ENCODE measurements around the gene PAX8. TPM values are rescaled to one million over a fixed set of nuclear protein-coding genes. Genes with fewer than 3 reads are reported as not detected.

Gene PAX8
- total RNA-seq, 4 donors from 2014 or later, result 0.62 to 2.5 (median 1.1) TPM; not detected in 1

DNA sequence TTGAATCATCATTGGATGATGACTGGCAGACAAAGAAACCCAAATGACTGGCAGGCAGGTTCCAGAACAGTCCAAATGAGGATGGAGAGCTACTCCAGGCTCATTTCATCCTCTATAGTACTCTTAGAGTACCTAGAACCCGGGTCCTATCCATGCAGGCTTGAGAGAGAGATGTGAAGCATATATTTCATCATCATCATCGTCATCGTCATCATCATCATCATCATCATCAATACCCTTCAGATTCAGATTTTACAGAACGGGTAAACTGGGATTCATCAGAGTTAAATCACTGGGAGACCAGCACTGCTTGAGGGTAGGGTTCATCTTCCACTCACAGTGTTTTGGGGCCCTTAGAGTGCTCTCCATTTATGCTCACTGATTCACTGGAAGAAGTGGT, 52.3 kb downstream of the PAX8 start:
- ATAC-seq, result no peak
- no peaks in the 10 kb centered on the region for H3K36me3 ChIP-seq
- no peak overlapping the region for H3K27ac ChIP-seq
- H3K27me3 ChIP-seq, result no peaks in the 10 kb centered on the region
- no peak overlapping the region for H3K4me3 ChIP-seq
- 41 to 81% methylated on average over 3 to 4 of the region's 4 CpGs for WGBS, 2 donors (ENCODE audit: low coverage in 1 of 2)
- H3K4me1 ChIP-seq, result peaks cover 0 to 12% (median 3%) of the 10 kb centered on the region in 3 donors
- TF ChIP-seq POLR2A (IDR thresholded peaks at IDR 0.05) (no peak), EP300 (IDR thresholded peaks at IDR 0.05) (no peak), POLR2AphosphoS5 (IDR thresholded peaks at IDR 0.05) (no peak)
- TF ChIP-seq, protein P1, sequence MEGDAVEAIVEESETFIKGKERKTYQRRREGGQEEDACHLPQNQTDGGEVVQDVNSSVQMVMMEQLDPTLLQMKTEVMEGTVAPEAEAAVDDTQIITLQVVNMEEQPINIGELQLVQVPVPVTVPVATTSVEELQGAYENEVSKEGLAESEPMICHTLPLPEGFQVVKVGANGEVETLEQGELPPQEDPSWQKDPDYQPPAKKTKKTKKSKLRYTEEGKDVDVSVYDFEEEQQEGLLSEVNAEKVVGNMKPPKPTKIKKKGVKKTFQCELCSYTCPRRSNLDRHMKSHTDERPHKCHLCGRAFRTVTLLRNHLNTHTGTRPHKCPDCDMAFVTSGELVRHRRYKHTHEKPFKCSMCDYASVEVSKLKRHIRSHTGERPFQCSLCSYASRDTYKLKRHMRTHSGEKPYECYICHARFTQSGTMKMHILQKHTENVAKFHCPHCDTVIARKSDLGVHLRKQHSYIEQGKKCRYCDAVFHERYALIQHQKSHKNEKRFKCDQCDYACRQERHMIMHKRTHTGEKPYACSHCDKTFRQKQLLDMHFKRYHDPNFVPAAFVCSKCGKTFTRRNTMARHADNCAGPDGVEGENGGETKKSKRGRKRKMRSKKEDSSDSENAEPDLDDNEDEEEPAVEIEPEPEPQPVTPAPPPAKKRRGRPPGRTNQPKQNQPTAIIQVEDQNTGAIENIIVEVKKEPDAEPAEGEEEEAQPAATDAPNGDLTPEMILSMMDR (IDR thresholded peaks at IDR 0.05), result no peak
- H3K9me3 ChIP-seq, result no peaks in the 10 kb centered on the region

DNA sequence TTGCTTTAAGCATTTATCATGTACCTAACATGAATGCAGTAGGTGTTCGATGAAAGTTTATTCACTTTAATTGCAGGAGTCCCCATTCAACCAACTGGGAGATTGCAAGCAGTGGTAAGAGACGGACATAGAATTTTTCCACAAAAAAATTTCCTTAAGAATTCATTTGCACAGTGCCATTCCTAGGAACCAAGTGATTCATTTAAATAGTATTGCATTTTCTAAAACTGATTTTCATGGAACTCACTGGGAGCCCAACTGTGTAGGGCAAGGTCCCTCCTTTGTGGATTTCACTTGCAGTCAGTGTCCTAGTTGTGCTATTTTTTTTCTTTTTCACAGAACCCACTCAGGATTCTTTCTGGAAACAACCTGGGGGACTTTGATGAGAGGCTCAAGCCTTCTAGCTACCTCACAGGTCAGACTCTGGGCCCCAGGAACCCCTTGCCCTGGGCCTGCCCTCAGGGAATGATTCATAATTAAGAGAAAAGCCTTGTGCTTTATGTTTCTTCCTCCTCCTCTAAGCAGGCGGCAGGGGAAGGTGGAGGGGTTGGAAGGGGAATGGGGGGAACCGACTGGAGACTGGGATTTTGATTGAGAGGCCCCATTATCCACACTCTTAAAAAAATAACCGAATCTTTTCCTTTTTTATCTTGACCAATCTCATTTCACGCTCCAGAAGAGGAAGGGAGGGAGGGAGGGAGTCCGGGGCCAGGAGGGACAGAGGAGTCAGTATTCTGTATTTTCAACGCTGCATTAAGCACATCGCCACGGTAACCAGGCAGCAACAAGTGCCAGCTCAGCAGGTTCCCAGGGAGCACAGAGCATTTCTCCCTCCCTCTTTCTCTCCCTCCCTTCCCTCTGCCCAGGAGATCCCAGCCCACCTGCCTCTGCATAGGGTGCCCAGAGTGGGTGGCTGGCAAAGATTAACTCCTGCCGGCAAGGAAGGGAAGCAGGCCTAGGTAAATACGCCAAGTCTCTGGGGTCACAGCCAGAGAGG, 53.2 kb downstream of the PAX8 start:
- TF ChIP-seq, protein P1 (IDR thresholded peaks at IDR 0.05), result no peak
- no peak for TF ChIP-seq POLR2AphosphoS5 (IDR thresholded peaks at IDR 0.05)
- TF ChIP-seq POLR2A (IDR thresholded peaks at IDR 0.05), result no peak
- TF ChIP-seq EP300 (IDR thresholded peaks at IDR 0.05), result no peak

DNA sequence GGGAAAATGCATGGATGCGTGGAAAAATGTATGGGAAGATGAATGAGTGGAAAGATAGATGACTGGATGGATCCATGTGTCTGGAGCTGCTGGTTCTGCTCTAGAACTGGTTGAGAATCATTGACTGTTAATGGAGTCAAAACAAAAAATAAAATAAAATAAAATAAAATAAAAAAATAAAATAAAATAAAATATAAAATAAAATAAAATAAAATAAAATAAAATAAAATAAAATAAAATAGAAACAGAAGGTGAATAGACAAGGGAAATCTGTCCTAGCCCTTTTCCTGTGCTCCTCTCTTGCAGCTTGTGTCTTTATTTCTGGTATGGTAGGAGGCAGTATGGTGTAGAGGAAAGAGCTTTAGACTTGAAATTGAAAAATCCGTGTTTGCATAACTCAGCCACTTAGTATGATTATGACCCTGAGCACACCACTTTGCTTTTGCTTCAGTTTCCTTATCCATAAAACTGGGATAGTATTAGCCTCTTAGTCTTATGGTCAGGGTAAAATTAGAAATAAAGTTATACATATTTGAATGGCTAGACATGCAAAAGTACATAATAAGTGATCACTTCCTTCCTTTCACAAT, 54.0 kb downstream of the PAX8 start:
- no peak for TF ChIP-seq POLR2A (IDR thresholded peaks at IDR 0.05)
- TF ChIP-seq, protein P1 (IDR thresholded peaks at IDR 0.05), result no peak
- no peak for TF ChIP-seq POLR2AphosphoS5 (IDR thresholded peaks at IDR 0.05)
- TF ChIP-seq EP300 (IDR thresholded peaks at IDR 0.05), result no peak
- 31 to 64% methylated on average over 1 to 2 of the region's 2 CpGs for WGBS, 2 donors (ENCODE audit: low coverage in 1 of 2)
- ATAC-seq, result no peak
- Histone ChIP-seq H3K9me3 (no peaks in the 10 kb centered on the region), H3K4me3 (no peak overlapping the region), H3K36me3 (no peaks in the 10 kb centered on the region), H3K27ac (no peak overlapping the region), H3K4me1 (peaks cover 0 to 17% (median 3%) of the 10 kb centered on the region in 3 donors), H3K27me3 (no peaks in the 10 kb centered on the region)

More for the DNA sequence above, 53.2 kb downstream of the PAX8 start:
- ATAC-seq, result peak; percentile 64
- Histone ChIP-seq H3K9me3 (no peaks in the 10 kb centered on the region), H3K4me3 (no peak overlapping the region), H3K4me1 (peaks cover 0 to 12% (median 3%) of the 10 kb centered on the region in 3 donors), H3K27ac (peak overlapping the region in 1 of 4 donors; percentile 33), H3K36me3 (no peaks in the 10 kb centered on the region), H3K27me3 (no peaks in the 10 kb centered on the region)
- 46 to 75% methylated on average over 2 to 8 of the region's 12 CpGs for WGBS, 2 donors (ENCODE audit: low coverage in 1 of 2)

DNA sequence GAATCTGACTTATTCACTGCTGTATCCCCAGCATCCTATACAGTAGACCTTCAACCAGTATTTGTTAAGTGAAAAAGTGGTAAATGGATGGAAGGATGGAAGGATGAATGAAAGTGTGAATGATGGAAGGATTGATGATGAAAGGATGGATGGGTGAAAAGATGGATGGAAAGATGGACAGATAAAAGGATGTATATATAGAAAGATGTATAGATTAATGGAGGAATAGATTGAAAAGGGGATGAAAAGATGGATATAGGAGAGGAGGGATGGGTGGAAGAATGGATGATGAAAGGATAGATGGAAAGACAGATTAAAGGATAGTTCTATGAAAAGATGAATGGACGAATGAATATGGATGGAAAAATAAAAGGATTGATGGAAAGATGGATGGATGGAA, 54.9 kb downstream of the PAX8 start:
- H3K9me3 ChIP-seq, result no peaks in the 10 kb centered on the region
- H3K27me3 ChIP-seq, result no peaks in the 10 kb centered on the region
- peaks cover 0 to 27% (median 3%) of the 10 kb centered on the region in 3 donors for H3K4me1 ChIP-seq
- 86% methylated on average over 1 of the region's 1 CpG; no CpG with 5 or more reads in 1 of the 2 donors for WGBS, 2 donors (ENCODE audit: low coverage in 1 of 2)
- TF ChIP-seq POLR2AphosphoS5 (IDR thresholded peaks at IDR 0.05) (no peak), EP300 (IDR thresholded peaks at IDR 0.05) (no peak), POLR2A (IDR thresholded peaks at IDR 0.05) (no peak)
- TF ChIP-seq, protein P1 (IDR thresholded peaks at IDR 0.05), result no peak
- no peak overlapping the region for H3K27ac ChIP-seq
- H3K36me3 ChIP-seq, result no peaks in the 10 kb centered on the region
- no peak for ATAC-seq
- H3K4me3 ChIP-seq, result no peak overlapping the region

Measured in gastroesophageal sphincter (tissue), 4 donors.